HG02981 (cell line): ENCODE results near the gene BHMT.
"Not testable (repeated sequence)": the region's sequence is repeated elsewhere in the genome, so short reads cannot be mapped to it uniquely, and the experiment has no call there.

Experiments
- ATAC-seq: cut with Tn5 transposase; IDR thresholded peaks from one replicate; pipeline ENCODE4 v1.9.1; 2021; ENCODE audit warnings: mild to moderate bottlenecking, moderate library complexity; ENCODE audit not compliant: unreplicated experiment

BHMT gene

GRCh38 chr5:79111960-79112702 lies 522 bp downstream of the BHMT start:
- ATAC-seq, result no peak

GRCh38 chr5:79112703-79113058 lies 1.1 kb downstream of the BHMT start:
- ATAC-seq, result no peak

GRCh38 chr5:79119486-79119885 lies 7.9 kb downstream of the BHMT start:
- ATAC-seq, result no peak

- ATAC-seq, result no peak
Measured at GRCh38 chr5:79120221-79120620, 8.6 kb downstream of the BHMT start.

GRCh38 chr5:79122973-79123372 lies 11.4 kb downstream of the BHMT start:
- ATAC-seq, result no peak

GRCh38 chr5:79124607-79125006 lies 13.0 kb downstream of the BHMT start:
- ATAC-seq, result no peak

GRCh38 chr5:79130781-79131180 lies 19.2 kb downstream of the BHMT start:
- no peak for ATAC-seq

GRCh38 chr5:79133121-79133656 lies 21.6 kb downstream of the BHMT start:
- ATAC-seq, result no peak

- no peak for ATAC-seq
Measured at GRCh38 chr5:79133657-79134451, 22.2 kb downstream of the BHMT start.

- no peak for ATAC-seq
Measured at GRCh38 chr5:79135790-79136553, 24.4 kb downstream of the BHMT start.

GRCh38 chr5:79136618-79137017 lies 25.0 kb downstream of the BHMT start:
- no peak for ATAC-seq

- ATAC-seq, result no peak
Measured at GRCh38 chr5:79140553-79140952, 28.9 kb downstream of the BHMT start.

- ATAC-seq, result no peak
Measured at GRCh38 chr5:79143684-79144379, 32.2 kb downstream of the BHMT start.

- ATAC-seq, result no peak
Measured at GRCh38 chr5:79147076-79147475, 35.5 kb downstream of the BHMT start.

GRCh38 chr5:79149433-79149832 lies 37.8 kb downstream of the BHMT start:
- no peak for ATAC-seq

GRCh38 chr5:79151942-79152671 lies 40.5 kb downstream of the BHMT start:
- ATAC-seq, result no peak

- ATAC-seq, result no peak
Measured at GRCh38 chr5:79157305-79157704, 45.7 kb downstream of the BHMT start.

GRCh38 chr5:79161647-79162046 lies 50.0 kb downstream of the BHMT start:
- not testable (repeated sequence) for ATAC-seq

GRCh38 chr5:79168031-79168430 lies 56.4 kb downstream of the BHMT start:
- ATAC-seq, result no peak

- no peak for ATAC-seq
Measured at GRCh38 chr5:79170661-79171060, 59.1 kb downstream of the BHMT start.
